ENCODE measurements around the gene ACMSD.

DNA sequence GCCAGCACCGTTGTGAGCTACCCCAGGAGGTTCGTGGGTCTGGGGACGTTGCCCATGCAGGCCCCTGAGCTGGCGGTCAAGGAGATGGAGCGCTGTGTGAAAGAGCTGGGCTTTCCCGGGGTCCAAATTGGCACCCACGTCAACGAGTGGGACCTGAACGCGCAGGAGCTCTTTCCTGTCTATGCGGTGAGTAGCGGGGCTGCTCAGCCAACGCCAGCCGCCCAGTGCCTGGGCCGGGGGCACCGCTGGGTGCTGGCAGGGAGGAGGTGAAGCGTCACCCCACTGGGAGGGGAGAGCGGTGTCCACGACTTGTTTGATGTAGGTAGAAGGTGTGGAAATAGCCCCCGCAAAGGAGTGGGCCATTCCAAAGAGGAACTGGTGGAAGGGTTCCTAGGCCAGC lies 25.0 kb downstream of the ACMSD start:
- TF ChIP-seq POLR2AphosphoS5 (IDR thresholded peaks at IDR 0.05; ENCODE audit: low read depth) = no peak
- TF ChIP-seq SPI1 (IDR thresholded peaks at IDR 0.05; ENCODE audit: borderline replicate concordance, low read depth) = no peak
- TF ChIP-seq, protein P1, sequence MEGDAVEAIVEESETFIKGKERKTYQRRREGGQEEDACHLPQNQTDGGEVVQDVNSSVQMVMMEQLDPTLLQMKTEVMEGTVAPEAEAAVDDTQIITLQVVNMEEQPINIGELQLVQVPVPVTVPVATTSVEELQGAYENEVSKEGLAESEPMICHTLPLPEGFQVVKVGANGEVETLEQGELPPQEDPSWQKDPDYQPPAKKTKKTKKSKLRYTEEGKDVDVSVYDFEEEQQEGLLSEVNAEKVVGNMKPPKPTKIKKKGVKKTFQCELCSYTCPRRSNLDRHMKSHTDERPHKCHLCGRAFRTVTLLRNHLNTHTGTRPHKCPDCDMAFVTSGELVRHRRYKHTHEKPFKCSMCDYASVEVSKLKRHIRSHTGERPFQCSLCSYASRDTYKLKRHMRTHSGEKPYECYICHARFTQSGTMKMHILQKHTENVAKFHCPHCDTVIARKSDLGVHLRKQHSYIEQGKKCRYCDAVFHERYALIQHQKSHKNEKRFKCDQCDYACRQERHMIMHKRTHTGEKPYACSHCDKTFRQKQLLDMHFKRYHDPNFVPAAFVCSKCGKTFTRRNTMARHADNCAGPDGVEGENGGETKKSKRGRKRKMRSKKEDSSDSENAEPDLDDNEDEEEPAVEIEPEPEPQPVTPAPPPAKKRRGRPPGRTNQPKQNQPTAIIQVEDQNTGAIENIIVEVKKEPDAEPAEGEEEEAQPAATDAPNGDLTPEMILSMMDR (IDR thresholded peaks at IDR 0.05; ENCODE audit: insufficient read depth, low read length) = no peak
- no peak for TF ChIP-seq REST (IDR thresholded peaks at IDR 0.05; ENCODE audit: insufficient replicate concordance, low read depth)

Data from HL-60 (cell line).